Activated T-helper 2 cell treated with anti-CD3 and anti-CD28 coated beads, Interferon-gamma antibody, Interleukin-2, Interleukin-4, amounts not matched to agents 10 μg/mL and 5 μg/mL and 100 μg/mL, durations not matched to agents 14 hours and 24 hours and 36 hours (primary cell): Measurements from ENCODE around the gene PIK3AP1. TPM values are rescaled to one million over a fixed set of nuclear protein-coding genes. Genes with fewer than 3 reads are reported as not detected.

Source experiments
- DNase-seq: peaks from one replicate; pipeline ENCODE4 v3.0.0; 2021; ENCODE audit warnings: low spot score
- H3K27ac Mint-ChIP-seq: one replicate; pipeline ENCODE4 v1.8.0; 2021; ENCODE audit warnings: mixed read lengths
- H3K27me3 Mint-ChIP-seq: one replicate; pipeline ENCODE4 v1.8.0; 2021; ENCODE audit warnings: low read depth, mixed read lengths
- H3K36me3 Mint-ChIP-seq: one replicate; pipeline ENCODE4 v1.8.0; 2021; ENCODE audit warnings: low read depth, mixed read lengths
- H3K4me1 Mint-ChIP-seq: one replicate; pipeline ENCODE4 v1.8.0; 2021; ENCODE audit warnings: low read depth, mixed read lengths
- H3K4me3 Mint-ChIP-seq: one replicate; pipeline ENCODE4 v1.8.0; 2021; ENCODE audit warnings: low read depth, mild to moderate bottlenecking, moderate library complexity, mixed read lengths
- H3K9me3 Mint-ChIP-seq: one replicate; pipeline ENCODE4 v1.8.0; 2021; ENCODE audit warnings: mixed read lengths
- intact Hi-C: fragments of 100-400 bp; cut with micrococcal nuclease; formaldehyde crosslinking; loops from one replicate; pipeline ENCODE4 v1.15.1; 2023
- total RNA-seq: library from RNA; stranded (reverse); gene quantifications from 2 replicates; pipeline ENCODE4 v1.2.3, GENCODE V29; 2022

Gene PIK3AP1
- total RNA-seq, 1 donor from 2014 or later: 14.0 TPM

- no peak for DNase-seq
- Mint-ChIP-seq H3K27ac (no peak overlapping the region), H3K27me3 (peaks cover 11% of the 10 kb centered on the region), H3K4me3 (no peak overlapping the region), H3K4me1 (peaks cover 6% of the 10 kb centered on the region), H3K36me3 (peaks cover 5% of the 10 kb centered on the region), H3K9me3 (no peaks in the 10 kb centered on the region)
- intact Hi-C loops: loop anchor here (2.0 to 5.0 kb wide), 4 partner anchors 54 to 386 kb away; partner anchors contain the start of gene TM9SF3
These were observed 78.7 kb downstream of the PIK3AP1 start for GRCh38 chr10:96641396-96642295.

GRCh38 chr10:96639899-96640298 is 80.4 kb downstream of the PIK3AP1 start:
- Mint-ChIP-seq H3K27ac (no peak overlapping the region), H3K36me3 (no peaks in the 10 kb centered on the region)
- intact Hi-C loops: loop anchor here (5.0 kb wide), 3 partner anchors 53 to 387 kb away; partner anchors contain the start of gene TM9SF3

GRCh38 chr10:96638696-96639095 is 81.6 kb downstream of the PIK3AP1 start:
- H3K27me3 Mint-ChIP-seq: peaks cover 14% of the 10 kb centered on the region
- no peak overlapping the region for H3K4me3 Mint-ChIP-seq
- intact Hi-C loops: no loop called here

More at GRCh38 chr10:96639899-96640298, 80.4 kb downstream of the PIK3AP1 start:
- no peak overlapping the region for H3K4me3 Mint-ChIP-seq
- H3K4me1 Mint-ChIP-seq: peaks cover 2% of the 10 kb centered on the region
- H3K9me3 Mint-ChIP-seq: no peaks in the 10 kb centered on the region
- DNase-seq: no peak
- H3K27me3 Mint-ChIP-seq: peaks cover 11% of the 10 kb centered on the region

GRCh38 chr10:96638120-96638519 is 82.2 kb downstream of the PIK3AP1 start:
- peaks cover 2% of the 10 kb centered on the region for H3K4me1 Mint-ChIP-seq
- no peak overlapping the region for H3K4me3 Mint-ChIP-seq
- H3K27me3 Mint-ChIP-seq: peaks cover 14% of the 10 kb centered on the region
- no peaks in the 10 kb centered on the region for H3K9me3 Mint-ChIP-seq
- intact Hi-C loops: no loop called here
- H3K36me3 Mint-ChIP-seq: no peaks in the 10 kb centered on the region
- no peak overlapping the region for H3K27ac Mint-ChIP-seq
- DNase-seq: no peak

More at GRCh38 chr10:96638696-96639095, 81.6 kb downstream of the PIK3AP1 start:
- peaks cover 2% of the 10 kb centered on the region for H3K4me1 Mint-ChIP-seq
- DNase-seq: no peak
- no peaks in the 10 kb centered on the region for H3K9me3 Mint-ChIP-seq
- H3K36me3 Mint-ChIP-seq: no peaks in the 10 kb centered on the region
- H3K27ac Mint-ChIP-seq: no peak overlapping the region

- intact Hi-C loops: no loop called here
- Mint-ChIP-seq H3K4me1 (peaks cover 2% of the 10 kb centered on the region), H3K9me3 (no peaks in the 10 kb centered on the region), H3K4me3 (no peak overlapping the region), H3K27me3 (peaks cover 14% of the 10 kb centered on the region), H3K27ac (no peak overlapping the region), H3K36me3 (no peaks in the 10 kb centered on the region)
- no peak for DNase-seq
These were observed 82.6 kb downstream of the PIK3AP1 start for GRCh38 chr10:96637709-96638108.

- H3K27me3 Mint-ChIP-seq: peaks cover 14% of the 10 kb centered on the region
- intact Hi-C loops: no loop called here
- H3K36me3 Mint-ChIP-seq: no peaks in the 10 kb centered on the region
- no peak for DNase-seq
- no peak overlapping the region for H3K4me3 Mint-ChIP-seq
- H3K9me3 Mint-ChIP-seq: no peaks in the 10 kb centered on the region
- no peak overlapping the region for H3K27ac Mint-ChIP-seq
- H3K4me1 Mint-ChIP-seq: peaks cover 2% of the 10 kb centered on the region
These were observed 83.8 kb downstream of the PIK3AP1 start for GRCh38 chr10:96636551-96636950.

GRCh38 chr10:96632974-96633710 is 87.2 kb downstream of the PIK3AP1 start:
- H3K27me3 Mint-ChIP-seq: peaks cover 4% of the 10 kb centered on the region
- intact Hi-C loops: no loop called here
- H3K9me3 Mint-ChIP-seq: no peaks in the 10 kb centered on the region
- no peak overlapping the region for H3K27ac Mint-ChIP-seq
- no peak overlapping the region for H3K4me3 Mint-ChIP-seq
- no peaks in the 10 kb centered on the region for H3K36me3 Mint-ChIP-seq
- no peaks in the 10 kb centered on the region for H3K4me1 Mint-ChIP-seq
- no peak for DNase-seq

- H3K4me1 Mint-ChIP-seq: no peaks in the 10 kb centered on the region
- no peak overlapping the region for H3K4me3 Mint-ChIP-seq
- H3K27ac Mint-ChIP-seq: no peak overlapping the region
- H3K36me3 Mint-ChIP-seq: no peaks in the 10 kb centered on the region
- no peak for DNase-seq
- intact Hi-C loops: no loop called here
- no peaks in the 10 kb centered on the region for H3K9me3 Mint-ChIP-seq
- H3K27me3 Mint-ChIP-seq: no peaks in the 10 kb centered on the region
These were observed 93.0 kb downstream of the PIK3AP1 start for GRCh38 chr10:96627292-96627691.

GRCh38 chr10:96626795-96627194 is 93.5 kb downstream of the PIK3AP1 start:
- DNase-seq: no peak
- Mint-ChIP-seq H3K36me3 (no peaks in the 10 kb centered on the region), H3K27ac (no peak overlapping the region), H3K4me3 (no peak overlapping the region), H3K9me3 (no peaks in the 10 kb centered on the region), H3K4me1 (no peaks in the 10 kb centered on the region), H3K27me3 (no peaks in the 10 kb centered on the region)
- intact Hi-C loops: no loop called here

GRCh38 chr10:96625173-96625572 is 95.1 kb downstream of the PIK3AP1 start:
- no peak overlapping the region for H3K27ac Mint-ChIP-seq
- H3K9me3 Mint-ChIP-seq: no peaks in the 10 kb centered on the region
- no peaks in the 10 kb centered on the region for H3K4me1 Mint-ChIP-seq
- no peaks in the 10 kb centered on the region for H3K27me3 Mint-ChIP-seq
- intact Hi-C loops: no loop called here
- H3K36me3 Mint-ChIP-seq: no peaks in the 10 kb centered on the region
- H3K4me3 Mint-ChIP-seq: no peak overlapping the region
- no peak for DNase-seq

GRCh38 chr10:96622013-96622787 is 98.1 kb downstream of the PIK3AP1 start:
- H3K36me3 Mint-ChIP-seq: no peaks in the 10 kb centered on the region
- no peaks in the 10 kb centered on the region for H3K27me3 Mint-ChIP-seq
- no peaks in the 10 kb centered on the region for H3K4me1 Mint-ChIP-seq
- intact Hi-C loops: no loop called here
- no peaks in the 10 kb centered on the region for H3K9me3 Mint-ChIP-seq
- no peak overlapping the region for H3K4me3 Mint-ChIP-seq
- DNase-seq: no peak
- no peak overlapping the region for H3K27ac Mint-ChIP-seq
